ENCODE data around the gene AMMECR1L. TPM values are rescaled to one million over a fixed set of nuclear protein-coding genes. Genes with fewer than 3 reads are reported as not detected.
"Not testable (repeated sequence)": the region's sequence is repeated elsewhere in the genome, so short reads cannot be mapped to it uniquely, and the experiment has no call there.

The AMMECR1L gene
- total and polyA plus RNA-seq, 11 donors, result 4.0 to 12.7 (median 10.2) TPM

DNA sequence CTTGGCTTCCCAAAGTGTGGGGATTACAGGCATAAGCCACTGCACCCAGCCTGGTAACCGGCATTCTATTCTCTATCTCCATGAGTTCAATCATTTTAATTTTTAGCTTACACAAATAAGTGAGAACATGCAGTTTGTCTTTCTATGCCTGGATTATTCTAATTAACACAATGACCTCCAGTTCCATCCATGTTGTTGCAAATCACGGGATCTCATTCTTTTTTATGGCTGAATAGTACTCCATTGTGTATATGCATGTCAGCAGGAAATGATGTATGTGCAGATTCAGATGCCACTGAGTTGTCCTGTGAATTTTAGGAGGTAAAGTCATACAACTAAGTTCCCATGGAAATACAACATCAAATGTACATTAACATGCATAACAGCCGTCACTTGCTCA, 24.7 kb upstream of the AMMECR1L start:
- Histone ChIP-seq H3K27me3 (peaks cover 0 to 4% (median 0%) of the 10 kb centered on the region in 9 donors), H3K27ac (no peak overlapping the region), H3K4me1 (no peaks in the 10 kb centered on the region), H3K4me3 (no peak overlapping the region), H3K36me3 (no peaks in the 10 kb centered on the region), H3K9me3 (no peaks in the 10 kb centered on the region)
- DNase-seq, result no peak
- intact Hi-C loops (cut with DNase I), result no loop called here
- no peak for ATAC-seq
- WGBS, 4 donors, result 96 to 100% (median 98%) methylated on average over 3 of the region's 3 CpGs
- TF ChIP-seq, protein P1, sequence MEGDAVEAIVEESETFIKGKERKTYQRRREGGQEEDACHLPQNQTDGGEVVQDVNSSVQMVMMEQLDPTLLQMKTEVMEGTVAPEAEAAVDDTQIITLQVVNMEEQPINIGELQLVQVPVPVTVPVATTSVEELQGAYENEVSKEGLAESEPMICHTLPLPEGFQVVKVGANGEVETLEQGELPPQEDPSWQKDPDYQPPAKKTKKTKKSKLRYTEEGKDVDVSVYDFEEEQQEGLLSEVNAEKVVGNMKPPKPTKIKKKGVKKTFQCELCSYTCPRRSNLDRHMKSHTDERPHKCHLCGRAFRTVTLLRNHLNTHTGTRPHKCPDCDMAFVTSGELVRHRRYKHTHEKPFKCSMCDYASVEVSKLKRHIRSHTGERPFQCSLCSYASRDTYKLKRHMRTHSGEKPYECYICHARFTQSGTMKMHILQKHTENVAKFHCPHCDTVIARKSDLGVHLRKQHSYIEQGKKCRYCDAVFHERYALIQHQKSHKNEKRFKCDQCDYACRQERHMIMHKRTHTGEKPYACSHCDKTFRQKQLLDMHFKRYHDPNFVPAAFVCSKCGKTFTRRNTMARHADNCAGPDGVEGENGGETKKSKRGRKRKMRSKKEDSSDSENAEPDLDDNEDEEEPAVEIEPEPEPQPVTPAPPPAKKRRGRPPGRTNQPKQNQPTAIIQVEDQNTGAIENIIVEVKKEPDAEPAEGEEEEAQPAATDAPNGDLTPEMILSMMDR (IDR thresholded peaks at IDR 0.05), result no peak
- TF ChIP-seq POLR2A (IDR thresholded peaks at IDR 0.05), result no peak

DNA sequence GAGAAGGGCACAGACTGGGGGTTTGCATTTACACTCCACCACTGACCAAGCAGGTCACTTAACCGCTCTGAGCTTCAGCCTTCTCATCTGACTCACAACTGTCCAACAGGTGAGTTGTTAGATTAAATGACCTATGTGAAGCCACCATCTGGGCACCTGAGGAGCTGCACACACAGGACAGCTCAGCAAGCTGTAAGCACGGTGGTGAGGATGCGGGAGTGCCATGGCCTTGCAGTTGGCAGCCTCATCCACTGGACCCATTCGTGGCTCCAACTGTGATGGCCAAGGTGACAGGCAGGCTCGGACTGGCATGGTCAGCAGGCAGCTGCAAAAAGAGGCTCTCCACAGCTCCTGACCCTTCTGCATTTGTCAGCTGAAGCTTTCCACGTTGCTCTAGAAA, 23.3 kb upstream of the AMMECR1L start:
- Histone ChIP-seq H3K4me1 (no peaks in the 10 kb centered on the region), H3K27ac (no peak overlapping the region), H3K27me3 (peaks cover 0 to 9% (median 0%) of the 10 kb centered on the region in 9 donors), H3K4me3 (no peak overlapping the region), H3K36me3 (no peaks in the 10 kb centered on the region), H3K9me3 (no peaks in the 10 kb centered on the region)
- TF ChIP-seq POLR2A (IDR thresholded peaks at IDR 0.05), result no peak
- TF ChIP-seq, protein P1 (IDR thresholded peaks at IDR 0.05), result no peak
- ATAC-seq (no peak), DNase-seq (no peak)
- intact Hi-C loops (cut with DNase I), result loop anchor here in 2 of 10 donors (5.0 to 10.0 kb wide), 2 partner anchors 43 to 116 kb away; partner anchors contain the start of gene SAP130 (in 1 of the 2)
- 71 to 80% (median 75%) methylated on average over 6 of the region's 6 CpGs for WGBS, 4 donors

DNA sequence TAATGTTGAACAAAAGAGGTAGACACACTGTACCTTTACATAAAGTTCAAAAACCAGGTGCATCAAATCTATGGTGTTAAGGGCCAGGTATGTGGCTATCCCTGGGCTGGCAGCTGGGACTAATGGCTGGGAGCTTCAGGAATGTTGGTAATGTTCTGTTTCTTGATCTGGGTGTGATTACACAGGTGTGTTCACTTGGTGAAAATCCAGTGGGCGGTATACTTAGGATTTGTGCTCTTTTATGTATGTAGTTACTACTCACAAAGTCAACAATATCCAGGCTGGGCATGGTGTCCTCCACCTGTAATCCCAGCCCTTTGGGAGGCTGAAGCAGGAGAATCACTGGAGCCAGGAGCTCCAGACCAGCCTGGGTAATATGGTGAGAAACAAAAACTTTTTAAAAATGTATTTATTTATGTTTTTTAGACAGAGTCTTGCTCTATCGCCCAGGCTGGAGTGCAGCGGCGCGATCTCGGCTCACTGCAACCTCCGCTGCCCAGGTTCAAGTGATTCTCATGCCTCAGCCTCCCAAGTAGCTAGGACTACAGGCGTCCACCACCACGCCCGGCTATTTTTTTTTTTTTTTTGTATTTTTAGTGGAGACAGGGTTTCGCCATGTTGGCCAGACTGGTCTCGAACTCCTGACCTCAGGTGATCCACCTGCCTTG, 22.1 kb upstream of the AMMECR1L start:
- not testable (repeated sequence) for H3K27me3 ChIP-seq, H3K4me1 ChIP-seq, H3K4me3 ChIP-seq, H3K9me3 ChIP-seq, DNase-seq, ATAC-seq, H3K27ac ChIP-seq, H3K36me3 ChIP-seq
- WGBS, 4 donors, result 92 to 95% (median 95%) methylated on average over 12 of the region's 12 CpGs
- intact Hi-C loops (cut with DNase I), result loop anchor here in 2 of 10 donors (5.0 to 10.0 kb wide), 2 partner anchors 44 to 117 kb away; partner anchors contain the start of gene SAP130 (in 1 of the 2)

DNA sequence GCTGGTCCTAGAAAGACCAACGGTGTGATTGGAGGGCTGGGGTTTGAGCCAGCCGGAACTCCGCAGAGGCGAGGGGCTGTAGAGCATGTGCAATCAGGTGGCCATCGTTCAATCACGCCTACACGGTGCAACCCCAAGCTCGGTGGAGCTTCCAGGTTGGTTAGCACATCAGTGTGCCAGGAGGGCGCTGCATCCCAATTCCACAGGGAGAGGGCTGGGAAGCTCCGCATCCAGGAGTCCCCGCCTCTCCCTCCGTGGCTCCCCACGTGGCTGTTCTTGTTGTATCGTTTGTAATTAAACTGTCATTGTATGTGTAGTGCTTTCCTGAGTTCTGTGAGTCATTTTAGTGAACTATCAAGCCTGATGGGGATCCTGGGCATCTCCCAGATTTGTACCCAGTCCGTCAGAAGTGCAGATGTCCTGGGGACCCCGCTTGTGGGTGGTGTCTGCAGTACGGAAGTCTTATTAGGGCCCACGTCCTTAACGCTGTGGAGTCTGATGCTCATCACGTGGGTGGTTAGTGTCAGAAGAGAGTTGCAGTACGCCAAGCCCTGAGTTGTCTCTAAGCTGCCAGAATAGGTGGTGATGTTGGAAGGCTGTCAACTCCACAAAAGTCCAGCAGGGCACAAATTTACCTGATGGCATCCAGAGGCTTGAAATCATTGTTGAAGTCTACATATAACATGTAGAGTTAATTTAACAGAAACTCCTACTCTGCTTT, 20.6 kb upstream of the AMMECR1L start:
- TF ChIP-seq, protein P1 (IDR thresholded peaks at IDR 0.05), result no peak
- no peak for TF ChIP-seq POLR2A (IDR thresholded peaks at IDR 0.05)
- H3K27me3 ChIP-seq, result peaks cover 0 to 9% (median 0%) of the 10 kb centered on the region in 9 donors
- intact Hi-C loops (cut with DNase I), result loop anchor here in 2 of 10 donors (5.0 to 10.0 kb wide), 2 partner anchors 46 to 118 kb away; partner anchors contain the start of gene SAP130 (in 1 of the 2)
- no peak overlapping the region for H3K27ac ChIP-seq
- no peaks in the 10 kb centered on the region for H3K36me3 ChIP-seq
- peaks cover 0 to 6% (median 2%) of the 10 kb centered on the region in 12 donors for H3K4me1 ChIP-seq
- 52 to 60% (median 58%) methylated on average over 20 to 21 of the region's 21 CpGs for WGBS, 4 donors
- H3K4me3 ChIP-seq, result no peak overlapping the region
- no peak for DNase-seq
- no peak for ATAC-seq
- H3K9me3 ChIP-seq, result no peaks in the 10 kb centered on the region
